GM12873 (cell line): ENCODE measurements around the gene HMGCS1.

Experiments used
- CTCF ChIP-seq: IDR thresholded peaks from 2 replicates; pipeline ENCODE4 v1.5.1; 2012; ENCODE audit warnings: low read depth, mild to moderate bottlenecking, moderate library complexity, low read length, control low read depth; ENCODE audit not compliant: insufficient read depth; ENCODE audit errors: missing control alignments

The HMGCS1 gene

DNA sequence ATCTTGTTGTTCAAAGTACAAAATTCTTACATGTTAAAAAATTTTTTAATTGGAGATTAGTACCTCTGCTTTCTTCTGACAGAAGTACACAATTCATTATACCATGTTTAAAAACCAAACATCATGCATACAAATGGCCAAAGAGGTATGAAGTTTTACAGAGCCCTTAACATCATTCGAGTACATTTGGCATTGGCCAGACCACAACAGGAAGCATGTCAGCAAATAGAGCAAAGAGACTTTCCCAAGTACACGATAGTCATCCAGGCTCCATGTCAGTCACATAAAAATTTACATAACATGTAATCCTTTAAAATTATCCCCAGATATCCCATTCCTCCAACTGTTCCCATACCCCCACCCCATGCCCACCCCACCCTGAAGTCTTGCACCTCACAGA, 22.5 kb downstream of the HMGCS1 start:
- no peak for TF ChIP-seq CTCF

DNA sequence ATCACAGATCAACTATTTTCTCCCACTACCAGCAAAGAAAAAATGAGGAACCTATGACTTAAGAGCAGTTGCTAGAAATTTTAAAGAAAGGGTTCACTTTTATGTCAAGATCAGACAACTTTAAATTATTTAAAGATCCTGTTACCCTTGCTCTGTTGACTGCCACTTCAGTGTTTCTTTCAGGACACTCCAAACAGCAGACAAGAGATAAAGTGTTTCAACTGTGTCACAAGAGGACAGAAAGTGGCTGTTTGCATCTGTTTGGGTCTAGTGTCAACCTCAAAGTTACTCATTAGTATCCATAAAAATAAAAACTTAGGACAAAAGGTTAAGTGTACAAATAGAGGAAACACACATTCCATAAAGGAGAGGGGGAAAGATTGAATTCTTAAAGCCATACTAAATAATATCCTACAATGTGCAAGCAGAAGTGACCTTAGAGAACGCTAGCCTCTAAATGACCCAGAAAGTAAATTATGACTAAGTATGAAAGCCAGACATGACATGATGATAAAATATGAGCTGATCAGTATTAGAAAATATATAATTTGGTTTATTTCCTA, 24.9 kb downstream of the HMGCS1 start:
- no peak for TF ChIP-seq CTCF

- no peak for TF ChIP-seq CTCF
Observed at GRCh38 chr5:43287493-43287892, 25.7 kb downstream of the HMGCS1 start.

DNA sequence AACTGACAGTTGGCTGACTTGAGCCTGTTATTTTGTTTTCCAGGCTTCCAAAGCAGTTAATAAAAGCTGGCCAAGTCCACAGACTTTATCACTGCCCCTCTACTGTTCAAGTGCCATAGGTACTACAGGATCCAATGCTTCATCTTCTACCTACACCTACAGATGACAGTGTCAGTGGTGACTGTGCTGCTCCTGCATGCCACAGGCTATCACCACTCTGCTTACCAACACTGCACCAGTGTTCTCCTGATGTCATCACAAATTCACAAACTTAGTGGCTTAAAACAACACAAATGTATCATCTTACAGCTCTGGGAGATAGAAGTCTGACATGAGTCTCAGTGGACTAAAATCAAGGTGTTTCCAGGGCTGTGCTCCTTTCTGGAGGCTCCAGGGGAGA, 26.6 kb downstream of the HMGCS1 start:
- TF ChIP-seq CTCF: no peak

DNA sequence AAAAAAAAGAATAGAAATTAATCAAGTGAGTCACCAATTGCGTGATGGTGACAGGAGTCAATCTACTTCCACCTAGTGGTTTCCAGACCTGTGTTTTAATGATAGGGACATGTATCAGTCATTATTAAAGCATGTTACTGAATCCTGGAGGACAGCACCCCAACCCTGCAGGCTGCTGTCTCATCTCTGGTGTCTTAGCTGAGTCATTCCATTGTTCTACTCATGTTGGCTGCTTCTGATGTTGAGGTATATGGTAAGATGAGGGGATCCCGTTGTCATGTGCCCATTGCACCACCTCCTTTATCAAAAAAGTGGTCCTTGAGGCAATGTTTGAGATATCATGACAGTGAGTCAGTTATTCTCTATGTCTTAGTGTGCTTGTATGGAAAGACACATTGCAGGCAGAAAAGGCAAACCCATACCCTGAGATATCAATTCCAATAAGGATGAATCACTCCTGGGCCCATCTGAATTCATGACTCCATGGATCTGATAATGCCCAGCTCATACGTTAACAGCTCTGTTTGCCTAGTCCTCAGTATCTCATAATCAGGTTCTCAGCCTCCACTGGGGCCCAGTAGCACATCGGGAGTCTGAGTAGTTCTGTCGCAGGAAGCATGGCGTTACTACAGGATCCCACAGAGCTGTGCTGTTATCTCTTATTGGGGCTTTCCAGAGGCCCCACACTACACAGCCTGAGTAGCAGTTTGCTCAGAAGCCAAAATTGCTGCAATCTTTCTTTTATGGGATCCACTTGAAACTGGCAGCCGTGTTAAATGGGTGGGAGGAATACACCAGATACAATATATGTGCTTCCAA, 31.2 kb downstream of the HMGCS1 start:
- TF ChIP-seq CTCF: no peak

GRCh38 chr5:43279548-43280274, 33.5 kb downstream of the HMGCS1 start:
- TF ChIP-seq CTCF: no peak

DNA sequence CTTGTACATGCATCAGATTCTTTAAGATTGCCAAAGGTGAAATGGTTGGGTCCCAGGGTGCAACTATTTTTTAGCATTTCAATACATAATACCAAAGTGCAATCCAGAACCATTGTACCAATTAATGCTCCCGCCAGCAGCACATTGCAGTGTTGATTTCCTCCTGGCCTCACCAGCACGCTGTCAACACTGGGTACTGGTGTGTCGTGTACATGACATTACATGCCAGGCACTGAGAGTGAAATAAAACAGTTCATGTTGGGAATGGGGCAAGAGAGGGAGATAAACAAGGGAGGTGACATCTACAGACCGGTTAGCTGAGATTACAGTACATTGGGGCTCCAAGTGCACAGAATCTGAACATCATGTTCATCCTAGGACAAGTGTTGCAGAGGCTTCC, 37.8 kb downstream of the HMGCS1 start:
- TF ChIP-seq CTCF: no peak
